Measurements from ENCODE around the gene CMTM4. TPM values are rescaled to one million over a fixed set of nuclear protein-coding genes. Genes with fewer than 3 reads are reported as not detected.

Gene CMTM4
- total RNA-seq, 1 experiment from 2014 or later = 14.3 TPM

Other genes with a start within 250 kb of the CMTM4 start
- 18.2 and 20.6 TPM in 2 replicates for gene TK2, start 146.6 kb downstream of the CMTM4 start, total RNA-seq (2014; rRNA removed; shearing (Covaris generic); ENCODE audit: low replicate concordance)
- 128 and 135 TPM in 2 replicates for gene CKLF, start 144.2 kb downstream of the CMTM4 start, total RNA-seq (2014; rRNA removed; shearing (Covaris generic); ENCODE audit: low replicate concordance)
- 0.52 and 1.5 TPM in 2 replicates for gene CMTM1, start 130.3 kb downstream of the CMTM4 start, total RNA-seq (2014; rRNA removed; shearing (Covaris generic); ENCODE audit: low replicate concordance)
- not detected in 2 replicates for gene CMTM2, start 117.3 kb downstream of the CMTM4 start, total RNA-seq (2014; rRNA removed; shearing (Covaris generic); ENCODE audit: low replicate concordance)
- gene CMTM3, start 92.0 kb downstream of the CMTM4 start, total RNA-seq (2014; rRNA removed; shearing (Covaris generic); ENCODE audit: low replicate concordance) = 46.9 and 68.3 TPM in 2 replicates
- 45.7 and 66.9 TPM in 2 replicates for gene DYNC1LI2, start 54.9 kb upstream of the CMTM4 start, total RNA-seq (2014; rRNA removed; shearing (Covaris generic); ENCODE audit: low replicate concordance)
- not detected in 2 replicates for gene TERB1, start 104.8 kb upstream of the CMTM4 start, total RNA-seq (2014; rRNA removed; shearing (Covaris generic); ENCODE audit: low replicate concordance)
- 87.0 and 133 TPM in 2 replicates for gene NAE1, start 134.2 kb upstream of the CMTM4 start, total RNA-seq (2014; rRNA removed; shearing (Covaris generic); ENCODE audit: low replicate concordance)
- not detected in 2 replicates for gene CA7, start 147.7 kb upstream of the CMTM4 start, total RNA-seq (2014; rRNA removed; shearing (Covaris generic); ENCODE audit: low replicate concordance)
- 2.5 and 3.1 TPM in 2 replicates for gene PDP2, start 183.8 kb upstream of the CMTM4 start, total RNA-seq (2014; rRNA removed; shearing (Covaris generic); ENCODE audit: low replicate concordance)
- gene CDH16, start 222.1 kb upstream of the CMTM4 start, total RNA-seq (2014; rRNA removed; shearing (Covaris generic); ENCODE audit: low replicate concordance) = 33.9 and 56.1 TPM in 2 replicates
- 147 and 161 TPM in 2 replicates for gene RRAD, start 228.8 kb upstream of the CMTM4 start, total RNA-seq (2014; rRNA removed; shearing (Covaris generic); ENCODE audit: low replicate concordance)
- gene CIAO2B, start 237.7 kb upstream of the CMTM4 start, total RNA-seq (2014; rRNA removed; shearing (Covaris generic); ENCODE audit: low replicate concordance) = 191 and 225 TPM in 2 replicates
- 45.9 and 51.1 TPM in 2 replicates for gene CES2, start 238.8 kb upstream of the CMTM4 start, total RNA-seq (2014; rRNA removed; shearing (Covaris generic); ENCODE audit: low replicate concordance)